GM19438 (cell line): ENCODE measurements around the gene PCBP4.
"Not testable (repeated sequence)": the region's sequence is repeated elsewhere in the genome, so short reads cannot be mapped to it uniquely, and the experiment has no call there.

Source experiments
- ATAC-seq: cut with Tn5 transposase; IDR thresholded peaks from one replicate; pipeline ENCODE4 v1.9.1; 2021; ENCODE audit warnings: low read depth; ENCODE audit not compliant: unreplicated experiment

Gene PCBP4

DNA sequence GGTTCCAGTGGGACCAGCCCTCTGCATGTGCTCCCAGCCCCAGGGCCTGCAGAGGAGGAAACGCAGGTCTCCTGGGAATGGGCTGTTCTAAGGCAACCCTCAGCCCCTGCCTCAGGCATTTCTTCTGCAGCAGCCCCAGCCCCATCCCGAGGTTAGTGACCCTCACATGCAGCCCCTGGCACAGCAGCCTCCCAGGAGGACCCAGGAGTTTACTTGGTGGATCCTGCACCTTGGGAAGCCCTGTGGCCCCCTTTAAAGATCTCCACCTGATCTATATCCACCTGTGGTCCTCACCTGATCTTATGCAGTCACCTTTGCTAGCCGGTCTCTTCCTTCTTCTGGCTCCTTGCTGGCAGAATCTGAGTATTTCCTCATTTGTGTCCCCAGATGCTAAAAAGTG is 38.3 kb downstream of the PCBP4 start:
- ATAC-seq: not testable (repeated sequence)

DNA sequence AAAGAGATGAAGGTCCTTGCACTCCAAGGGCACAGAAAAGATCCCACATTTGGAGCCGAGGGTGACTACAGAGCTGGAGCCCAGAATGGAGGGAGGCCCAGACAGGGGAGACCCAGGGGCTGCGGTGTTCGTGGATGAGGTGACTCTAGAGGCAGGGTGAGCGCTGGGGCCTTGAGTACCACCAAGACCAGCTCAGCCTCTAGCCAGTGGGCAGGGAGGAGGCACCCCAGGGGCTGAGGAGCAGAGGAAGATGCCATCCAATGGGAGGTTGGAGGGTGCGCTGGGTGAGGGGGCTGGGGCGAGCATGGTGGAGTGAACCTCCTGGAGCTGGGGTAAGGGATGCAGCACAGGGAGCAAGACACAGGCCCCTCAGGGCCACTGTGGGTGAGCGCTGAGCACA is 38.8 kb downstream of the PCBP4 start:
- no peak for ATAC-seq

DNA sequence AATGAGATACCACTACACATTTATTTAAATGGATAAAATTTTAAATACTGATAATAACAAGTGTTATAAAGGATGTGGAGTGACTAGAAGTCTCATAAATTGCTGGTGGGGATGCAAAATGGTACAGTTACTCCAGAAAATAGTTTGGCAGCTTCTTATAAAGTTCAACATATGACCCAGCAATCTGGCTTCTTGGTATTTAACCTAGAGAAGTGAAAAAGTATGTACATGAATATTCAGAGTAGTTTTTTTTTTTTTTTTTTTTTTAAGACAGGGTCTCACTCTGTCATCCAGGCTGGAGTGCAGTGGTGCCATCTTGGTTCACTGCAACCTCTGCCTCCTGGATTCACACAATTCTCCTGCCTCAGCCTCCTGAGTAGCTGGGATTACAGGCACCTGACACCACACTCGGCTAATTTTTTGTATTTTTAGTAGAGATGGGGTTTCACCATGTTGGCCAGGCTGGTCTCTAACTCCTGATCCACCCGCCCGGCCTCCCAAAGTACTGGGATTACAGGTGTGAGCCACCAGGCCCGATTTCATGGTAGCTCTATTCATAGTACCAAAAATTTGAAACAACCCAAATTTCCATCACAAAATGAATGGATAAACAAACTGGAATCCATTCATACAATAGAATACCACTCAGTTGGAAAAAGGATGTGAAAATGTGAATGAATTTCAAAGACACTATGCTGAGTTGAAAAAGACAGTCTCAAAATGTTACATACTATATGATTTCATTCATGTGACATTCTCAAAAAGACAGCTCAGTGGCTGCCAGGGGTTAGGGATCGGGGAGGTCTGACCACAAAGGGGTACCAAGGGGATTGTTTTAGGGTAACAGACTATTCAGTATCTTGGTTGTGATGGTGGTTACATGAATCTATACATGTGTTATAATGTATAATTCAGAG is 39.9 kb downstream of the PCBP4 start:
- ATAC-seq: no peak

DNA sequence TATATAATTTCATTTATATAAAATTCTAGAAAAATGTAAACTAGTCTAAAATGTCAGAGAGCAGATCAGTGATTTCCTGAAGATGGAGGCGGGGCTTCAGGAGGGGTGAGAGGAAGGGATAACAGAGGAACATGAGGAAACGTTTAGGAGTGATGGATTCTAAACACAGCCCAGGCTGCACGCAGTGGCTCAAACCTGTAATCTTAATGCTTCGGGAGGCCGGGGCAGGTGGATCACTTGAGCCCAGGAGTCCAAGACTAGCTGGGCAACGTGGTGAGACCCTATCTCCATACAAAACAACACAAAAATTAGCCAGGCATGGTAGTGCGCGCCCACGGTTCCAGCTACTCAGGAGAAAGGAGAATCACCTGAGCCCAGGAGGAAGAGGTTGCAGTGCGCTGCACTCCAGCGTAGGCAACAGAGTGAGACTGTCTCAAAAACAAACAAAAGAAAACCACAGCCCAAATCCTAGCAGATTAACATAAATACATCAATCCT is 46.1 kb downstream of the PCBP4 start:
- ATAC-seq: no peak

DNA sequence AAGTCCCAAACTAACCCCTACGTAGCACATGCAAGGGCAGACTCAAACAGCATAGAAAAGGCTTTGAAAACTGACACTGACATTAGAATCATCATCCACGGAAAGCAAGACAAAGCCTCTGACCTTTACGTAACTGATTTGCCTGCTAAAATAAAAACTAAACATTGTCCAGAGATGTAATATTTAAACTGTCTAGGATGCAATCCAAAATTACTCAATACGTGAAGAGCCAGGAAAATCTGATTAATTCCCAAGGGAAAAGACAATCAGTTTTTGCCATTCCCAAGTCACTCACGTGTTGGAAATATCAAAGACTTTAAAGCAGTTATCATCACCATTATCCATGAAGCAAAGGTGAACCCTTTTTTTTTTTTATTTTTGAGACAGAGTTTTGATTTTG is 50.8 kb downstream of the PCBP4 start:
- no peak for ATAC-seq

DNA sequence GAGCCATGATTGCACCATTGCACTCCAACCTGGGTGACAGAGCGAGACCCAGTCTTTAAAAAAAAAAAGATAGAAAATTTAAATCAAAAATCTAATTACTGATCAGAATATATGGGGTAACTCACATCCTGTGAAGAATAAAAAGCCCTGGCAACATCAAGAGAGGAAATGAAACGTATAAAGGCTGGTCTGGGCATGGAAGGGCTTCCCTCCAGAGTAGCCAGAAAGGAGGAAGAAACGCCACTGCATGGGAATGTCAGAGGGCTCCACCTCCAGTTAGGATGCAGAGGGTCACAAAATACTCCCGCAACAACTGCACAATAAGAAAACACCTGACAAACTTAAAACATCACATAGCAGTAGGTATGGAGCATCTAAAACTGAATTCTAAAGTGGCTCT is 59.2 kb downstream of the PCBP4 start:
- ATAC-seq: no peak
